HG02610 (cell line): ENCODE measurements around the gene POMT1.
"Not testable (repeated sequence)": the region's sequence is repeated elsewhere in the genome, so short reads cannot be mapped to it uniquely, and the experiment has no call there.

Source experiments
- ATAC-seq: cut with Tn5 transposase; IDR thresholded peaks from one replicate; pipeline ENCODE4 v1.9.1; 2021; ENCODE audit warnings: mild to moderate bottlenecking, moderate library complexity; ENCODE audit not compliant: unreplicated experiment

POMT1 gene

DNA sequence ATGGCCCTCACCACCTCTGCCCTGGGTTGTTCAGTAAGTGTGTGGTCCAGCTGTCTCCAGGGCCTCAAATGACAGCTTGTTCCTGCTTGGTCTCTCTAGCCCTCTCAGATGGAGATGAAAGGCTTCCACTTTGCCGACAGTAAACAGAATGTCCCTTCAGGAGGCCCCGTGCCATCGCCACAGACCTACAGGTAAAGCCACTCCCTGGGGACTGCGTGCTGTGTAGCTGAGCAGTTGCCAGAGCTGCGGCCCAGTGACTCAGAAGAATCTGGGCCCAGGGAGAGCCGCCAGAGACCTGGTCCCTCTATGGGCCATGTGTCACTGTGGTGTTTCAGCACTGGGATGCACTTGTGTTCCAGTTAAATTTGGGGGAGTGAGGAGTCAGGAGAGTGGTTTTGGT, 10.6 kb upstream of the POMT1 start:
- no peak for ATAC-seq

DNA sequence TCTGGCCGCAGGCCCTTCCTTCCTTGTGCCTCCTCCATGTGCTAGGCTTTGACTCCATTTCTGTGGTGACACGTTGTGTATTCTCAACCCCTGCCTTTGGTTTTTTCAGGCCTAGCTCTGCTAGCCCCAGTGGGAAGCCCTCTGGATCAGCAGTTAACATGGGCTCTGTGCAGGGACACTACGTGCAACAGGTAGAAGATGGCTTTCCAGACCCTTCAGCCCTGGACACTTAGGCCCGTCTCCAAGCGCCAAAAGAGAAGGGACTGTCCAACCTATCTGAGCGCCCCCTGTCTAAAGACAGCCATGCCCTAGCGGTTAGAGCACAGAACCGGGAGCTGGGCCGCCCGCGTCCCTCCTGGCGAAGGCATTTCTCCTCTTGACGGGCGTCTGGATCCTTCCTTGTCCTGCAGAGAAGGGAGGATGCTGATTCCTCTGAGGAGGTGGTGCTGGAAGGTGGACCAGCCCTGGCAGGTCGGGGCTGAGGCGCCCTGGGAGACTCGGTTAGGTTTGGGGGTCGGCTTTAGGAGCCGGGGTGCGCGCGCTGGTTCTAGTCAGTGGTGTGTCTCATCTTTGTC, 8.3 kb upstream of the POMT1 start:
- no peak for ATAC-seq

DNA sequence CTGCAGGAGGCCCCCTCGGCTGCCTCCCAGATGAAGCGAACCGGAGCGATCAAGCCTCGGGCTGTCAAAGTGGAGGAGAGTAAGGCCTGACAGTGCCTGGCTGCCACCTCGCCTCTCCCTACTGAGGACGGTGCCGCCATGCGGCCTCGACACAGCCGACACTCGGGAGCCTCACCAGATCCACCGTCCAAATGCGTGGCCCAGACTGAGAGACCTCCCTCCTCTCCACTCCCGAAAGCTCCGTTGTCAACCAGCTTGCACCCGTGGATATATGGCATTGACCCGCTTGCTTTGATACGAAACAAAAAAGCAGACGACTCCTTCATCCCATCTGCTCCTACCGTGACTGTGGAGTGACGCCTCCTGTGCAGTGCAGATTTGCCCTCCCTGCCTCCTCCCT, 6.9 kb upstream of the POMT1 start:
- ATAC-seq: no peak

DNA sequence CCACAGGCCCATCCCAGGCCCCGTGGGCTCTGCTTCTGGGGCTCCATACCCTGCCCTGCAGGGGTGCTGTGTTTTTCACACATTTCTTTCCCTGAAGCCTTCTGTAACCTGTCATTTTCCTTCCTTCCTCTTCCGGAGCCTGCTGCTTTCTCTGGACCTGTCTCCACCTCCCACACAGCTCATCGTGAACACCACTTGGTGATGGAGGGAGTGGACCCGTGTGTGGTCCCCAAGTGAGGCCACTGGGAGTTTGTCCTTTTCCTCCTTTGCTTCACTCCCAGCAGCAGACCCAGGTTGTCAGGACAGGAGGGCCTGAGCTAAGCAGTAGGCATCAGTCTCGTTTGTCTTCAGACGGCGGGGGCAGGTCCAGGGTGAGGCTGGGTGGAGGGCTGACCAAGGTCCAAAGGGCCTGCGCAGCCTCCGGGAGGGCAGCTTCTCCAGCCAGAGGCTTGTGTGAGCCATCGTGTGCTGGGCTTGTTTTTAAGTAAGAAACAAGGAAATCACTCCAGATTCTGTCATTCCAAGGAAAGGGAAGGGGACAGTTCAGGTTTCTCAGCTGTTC, 5.8 kb upstream of the POMT1 start:
- ATAC-seq: no peak

DNA sequence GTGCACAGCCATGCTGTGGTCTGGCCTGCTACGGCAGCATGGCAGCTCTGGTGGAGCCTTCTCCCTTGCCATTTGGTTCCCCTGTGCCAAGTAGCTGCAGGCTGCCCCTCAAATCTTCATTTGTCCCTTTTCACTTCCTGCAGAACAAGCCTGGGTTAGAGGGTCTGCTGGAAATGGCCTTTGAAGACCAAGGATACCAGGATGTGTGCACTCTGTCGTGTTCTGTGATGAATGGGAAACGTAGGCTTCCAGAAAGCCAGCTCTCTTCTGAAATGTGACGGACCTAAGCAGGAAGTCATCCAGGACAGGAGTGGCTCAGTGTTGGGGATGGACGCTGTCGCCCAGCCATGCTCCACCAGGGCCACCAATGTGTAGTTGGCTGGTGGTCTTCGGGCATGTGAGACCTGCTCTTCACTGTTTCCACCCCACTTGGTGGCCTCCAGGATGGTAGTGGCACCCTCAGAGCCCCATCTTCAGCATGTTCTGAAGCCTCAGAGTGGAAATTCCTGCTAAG, 3.4 kb upstream of the POMT1 start:
- ATAC-seq: no peak

DNA sequence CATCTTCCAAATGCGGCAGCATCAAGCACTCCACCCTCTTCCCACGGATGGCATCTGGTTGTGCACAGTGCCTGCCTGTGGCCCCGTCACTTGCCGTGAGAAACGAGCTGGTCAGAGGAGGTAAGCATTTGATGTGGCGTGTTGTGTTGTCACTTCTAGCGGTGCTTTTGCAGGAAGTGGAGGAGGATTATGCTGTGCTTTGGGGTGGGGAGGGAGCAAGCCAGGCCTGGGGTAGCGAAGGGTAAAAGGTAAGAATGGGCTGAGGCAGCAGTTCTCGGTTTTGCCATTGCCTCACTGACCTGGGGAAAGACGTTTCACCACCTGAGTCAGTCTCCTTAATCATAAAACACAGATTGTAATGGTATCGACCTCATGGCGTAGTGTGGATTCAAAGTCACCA, 2.3 kb upstream of the POMT1 start:
- no peak for ATAC-seq

DNA sequence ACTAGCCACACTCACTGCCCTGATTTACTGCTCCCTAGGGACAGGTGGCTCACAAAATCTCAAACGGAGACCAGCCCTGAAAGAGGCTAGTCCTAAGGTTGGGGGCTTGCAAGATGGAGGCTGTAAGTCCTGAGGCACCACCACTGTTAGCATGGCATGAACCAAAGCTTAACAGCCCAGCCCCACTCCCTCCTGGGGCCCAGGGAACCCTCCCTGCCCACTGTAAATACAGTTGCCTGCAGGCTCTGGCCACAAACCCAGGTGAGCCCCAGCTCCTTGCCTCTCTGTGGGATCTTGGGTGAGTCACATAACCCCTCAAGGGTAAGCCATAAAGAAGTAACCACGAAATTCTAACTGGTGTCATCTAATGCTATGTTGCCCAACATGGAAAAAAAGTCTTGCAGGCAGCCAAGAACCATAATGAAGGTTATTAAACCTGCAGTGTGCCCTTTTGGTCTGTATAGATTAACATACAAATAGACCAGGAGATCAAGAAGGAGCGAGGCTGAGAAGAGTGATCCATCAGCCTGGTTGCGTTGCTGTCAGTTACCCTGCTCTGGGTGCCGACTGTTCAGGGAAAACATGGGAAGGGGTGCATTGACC, 1.7 kb upstream of the POMT1 start:
- ATAC-seq: no peak

DNA sequence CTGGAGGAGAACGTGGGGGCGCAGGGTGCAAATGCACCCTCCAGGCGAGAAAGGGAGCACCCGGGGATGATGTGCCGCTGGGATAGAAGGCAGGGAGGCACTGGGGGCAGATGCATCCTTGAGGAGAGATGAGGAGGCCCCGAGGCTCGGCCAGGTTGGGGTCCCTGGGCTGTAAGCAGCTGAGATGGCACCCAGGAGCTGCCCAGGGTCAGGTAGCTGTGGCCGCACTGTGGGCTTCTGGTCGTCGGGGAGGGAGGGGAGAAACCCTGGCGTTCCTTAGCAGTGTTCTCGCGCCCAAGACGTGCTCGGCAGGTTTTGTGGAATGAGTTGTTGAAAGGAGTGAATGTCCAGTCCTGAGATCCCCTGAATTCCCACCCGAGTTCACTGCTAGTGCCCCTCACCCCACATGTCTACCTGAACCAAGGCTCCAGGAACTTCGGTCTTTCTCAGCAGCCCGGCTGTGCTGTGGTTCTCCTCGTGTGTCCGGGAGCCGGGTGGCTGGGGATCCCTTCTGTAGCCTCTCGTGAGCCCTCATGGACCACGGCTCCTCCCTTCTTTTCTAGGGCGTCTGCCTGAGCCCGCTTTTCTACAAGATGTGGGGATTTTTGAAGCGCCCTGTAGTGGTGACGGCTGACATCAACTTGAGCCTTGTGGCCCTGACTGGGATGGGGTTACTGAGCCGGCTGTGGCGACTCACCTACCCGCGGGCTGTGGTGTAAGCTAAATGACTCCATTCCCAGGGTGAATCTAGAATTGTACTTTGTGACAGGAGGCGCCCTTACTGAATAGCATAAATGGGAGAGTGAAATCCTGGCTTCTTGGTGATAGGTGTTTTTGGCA, 1.1 kb downstream of the POMT1 start:
- ATAC-seq: peak; percentile 52

DNA sequence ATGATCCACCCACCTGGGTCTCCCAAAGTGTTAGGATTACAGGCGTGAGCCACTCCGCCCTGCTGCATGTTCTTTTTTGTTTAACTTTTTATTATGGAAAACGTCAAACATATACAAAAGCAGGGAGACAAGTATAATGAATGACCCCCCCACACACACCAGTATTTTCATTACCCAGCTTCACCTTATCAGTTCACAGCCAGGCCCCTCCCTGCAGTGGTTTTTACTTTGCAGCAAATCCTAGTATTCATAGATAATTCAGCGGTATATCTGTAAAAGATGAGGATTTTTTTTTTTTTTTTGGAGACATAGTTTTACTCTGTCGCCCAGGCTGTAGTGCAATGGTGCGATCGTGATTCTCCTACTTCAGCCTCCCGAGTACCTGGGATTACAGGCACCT, 2.3 kb downstream of the POMT1 start:
- no peak for ATAC-seq

DNA sequence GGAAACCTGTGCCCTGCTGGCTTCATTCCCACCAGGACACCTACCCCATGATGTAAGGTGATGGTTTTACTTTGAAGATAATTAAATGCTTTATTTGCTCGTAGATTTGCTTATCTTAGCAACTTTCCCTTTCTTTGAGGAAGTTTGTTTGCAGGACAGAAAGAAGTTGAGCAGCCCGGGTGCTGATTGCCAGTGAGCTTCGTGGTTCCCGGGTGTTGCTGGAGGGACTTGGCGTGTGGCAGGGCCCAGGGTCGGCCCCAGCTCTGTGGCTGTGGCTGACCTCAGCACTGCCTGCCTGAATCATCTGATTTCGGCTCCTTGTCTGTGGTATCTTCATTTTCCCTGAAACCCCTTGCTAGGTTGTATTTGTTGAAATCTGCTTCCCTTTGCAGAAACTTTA, 8.7 kb downstream of the POMT1 start:
- no peak for ATAC-seq

DNA sequence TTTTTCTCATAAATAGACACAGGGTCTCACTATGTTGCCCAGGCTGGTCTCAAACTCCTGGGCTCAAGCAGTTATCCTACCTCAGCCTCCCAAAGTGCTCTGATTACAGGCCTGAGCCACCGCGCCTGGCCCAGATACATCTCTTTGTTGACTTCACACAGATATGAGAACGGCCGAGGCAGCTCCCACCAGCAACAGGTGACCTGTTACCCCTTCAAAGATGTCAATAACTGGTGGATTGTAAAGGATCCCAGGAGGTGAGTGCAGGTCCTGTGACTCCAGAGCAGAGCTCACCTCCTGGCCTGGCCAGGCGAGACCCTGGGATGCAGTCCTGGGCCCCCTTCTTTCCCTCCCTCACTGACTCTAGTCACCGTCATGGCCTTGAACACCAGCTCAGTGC, 9.2 kb downstream of the POMT1 start:
- ATAC-seq: no peak

DNA sequence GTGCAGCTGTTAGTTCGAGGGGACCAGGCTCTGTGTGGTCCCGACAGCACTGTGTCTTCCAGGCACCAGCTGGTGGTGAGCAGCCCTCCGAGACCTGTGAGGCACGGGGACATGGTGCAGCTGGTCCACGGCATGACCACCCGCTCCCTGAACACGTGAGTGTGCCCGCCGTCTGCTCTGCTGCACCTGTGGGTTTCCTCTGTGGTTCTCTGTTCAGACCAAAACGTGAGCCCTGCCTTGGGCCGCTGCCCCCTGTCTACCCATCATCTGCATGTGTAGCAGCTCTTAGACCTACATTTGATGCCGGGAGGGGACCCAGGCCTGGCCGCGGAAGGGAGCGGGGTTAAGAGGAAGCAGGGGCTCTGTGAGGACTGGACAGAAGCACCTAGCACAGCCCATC, 10.5 kb downstream of the POMT1 start:
- ATAC-seq: no peak

DNA sequence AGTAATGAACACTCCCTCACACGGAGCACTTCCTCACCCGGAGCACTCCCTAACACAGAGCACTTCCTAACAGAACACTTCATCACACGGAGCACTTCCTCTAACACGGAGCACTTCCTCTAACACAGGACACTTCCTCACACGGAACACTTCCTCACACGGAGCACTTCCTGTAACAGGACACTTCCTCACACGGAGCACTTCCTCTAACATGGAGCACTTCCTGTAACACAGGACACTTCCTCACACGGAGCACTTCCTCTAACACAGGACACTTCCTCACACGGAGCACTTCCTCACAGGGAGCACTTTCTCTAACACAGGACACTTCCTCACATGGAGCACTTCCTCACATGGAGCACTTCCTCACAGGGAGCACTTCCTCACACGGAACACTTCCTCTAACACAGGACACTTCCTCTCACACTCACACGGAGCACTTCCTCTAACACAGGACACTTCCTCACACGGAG, 12.9 kb downstream of the POMT1 start:
- ATAC-seq: not testable (repeated sequence)

DNA sequence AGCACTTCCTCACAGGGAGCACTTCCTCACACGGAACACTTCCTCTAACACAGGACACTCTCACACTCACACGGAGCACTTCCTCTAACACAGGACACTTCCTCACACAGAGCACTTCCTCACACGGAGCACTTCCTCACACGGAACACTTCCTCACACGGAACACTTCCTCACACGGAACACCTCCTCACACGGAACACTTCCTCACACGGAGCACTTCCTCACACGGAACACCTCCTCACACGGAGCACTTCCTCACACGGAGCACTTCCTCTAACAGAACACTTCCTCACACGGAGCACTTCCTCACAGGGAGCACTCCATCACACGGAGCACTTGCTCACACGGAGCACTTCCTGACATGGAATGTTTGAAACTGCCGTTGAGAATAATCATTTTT, 13.4 kb downstream of the POMT1 start:
- no peak for ATAC-seq

DNA sequence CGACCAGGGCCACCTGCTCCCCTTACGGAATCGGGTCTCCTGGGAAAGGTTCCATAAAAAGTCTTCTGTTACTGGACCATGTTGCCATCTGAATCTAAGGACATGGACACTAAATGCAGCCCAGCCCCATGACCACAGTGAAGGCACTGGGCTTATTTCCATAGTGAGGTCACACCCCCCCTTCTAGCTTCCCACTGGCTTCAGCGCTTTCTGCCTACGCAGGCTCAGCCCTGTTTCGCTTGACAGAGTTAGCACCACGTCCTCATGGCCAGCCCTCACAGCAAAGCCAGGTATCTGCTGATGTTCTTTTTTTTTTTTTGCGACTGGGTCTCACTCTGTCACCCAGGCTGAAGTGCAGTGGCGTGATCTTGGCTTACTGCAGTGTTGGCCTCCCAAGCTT, 14.2 kb downstream of the POMT1 start:
- no peak for ATAC-seq

DNA sequence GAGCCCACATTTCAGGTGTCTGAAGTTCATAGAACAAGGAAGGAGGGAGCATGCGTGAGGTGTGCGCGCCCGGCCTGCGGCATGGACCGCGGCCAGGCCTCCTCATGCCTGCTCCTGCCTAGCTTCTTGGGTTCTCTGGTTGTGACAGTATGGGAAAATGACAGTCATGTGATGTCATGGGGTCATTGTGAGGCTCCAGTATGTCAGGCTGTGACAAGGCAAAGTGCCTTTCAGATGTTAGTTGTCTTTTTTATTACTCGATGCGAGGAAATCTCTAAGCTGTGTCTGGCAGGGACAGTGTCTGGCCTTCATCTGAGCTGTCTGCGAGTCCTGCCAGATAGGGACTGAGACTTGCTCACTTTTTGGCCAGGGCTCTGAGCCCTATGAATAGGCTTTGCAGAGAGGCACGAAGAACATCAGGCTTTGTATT, 15.1 kb downstream of the POMT1 start:
- no peak for ATAC-seq

DNA sequence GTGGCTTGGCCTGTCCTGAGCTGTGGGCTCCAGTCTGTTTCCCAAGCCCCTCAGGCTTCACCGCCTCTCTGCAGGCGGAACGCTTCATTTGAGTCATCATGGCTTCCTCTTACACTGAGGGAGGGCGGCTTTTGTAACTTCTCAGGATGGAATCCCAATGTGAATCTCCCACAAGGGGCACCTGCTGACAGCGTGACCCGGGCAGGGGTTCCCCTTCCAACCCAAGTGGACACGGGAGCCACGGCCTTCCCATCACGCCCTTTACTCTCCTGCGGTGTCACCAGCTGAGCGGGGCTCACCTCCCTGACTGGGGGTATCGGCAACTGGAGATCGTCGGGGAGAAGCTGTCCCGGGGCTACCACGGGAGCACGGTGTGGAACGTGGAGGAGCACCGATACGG, 15.8 kb downstream of the POMT1 start:
- ATAC-seq: no peak

DNA sequence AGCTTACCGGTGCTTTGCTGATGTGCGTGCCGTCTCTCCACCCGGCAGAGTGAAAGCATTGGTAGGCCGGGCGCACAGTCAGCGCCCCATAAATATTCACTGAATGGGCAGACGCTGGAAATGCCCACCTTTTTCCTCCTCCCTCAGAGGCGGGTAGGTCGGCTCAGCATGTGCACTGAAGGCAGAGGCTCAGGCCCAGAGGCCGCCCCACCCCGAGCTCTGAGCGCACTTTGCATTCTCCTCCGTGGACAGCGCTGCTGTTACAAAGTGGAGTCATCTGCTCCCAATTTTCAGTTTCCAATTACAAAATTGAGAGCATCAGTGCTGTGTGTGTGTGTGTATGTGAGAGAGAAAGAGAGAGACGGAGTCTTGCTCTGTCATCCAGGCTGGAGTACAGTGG, 17.8 kb downstream of the POMT1 start:
- ATAC-seq: no peak

DNA sequence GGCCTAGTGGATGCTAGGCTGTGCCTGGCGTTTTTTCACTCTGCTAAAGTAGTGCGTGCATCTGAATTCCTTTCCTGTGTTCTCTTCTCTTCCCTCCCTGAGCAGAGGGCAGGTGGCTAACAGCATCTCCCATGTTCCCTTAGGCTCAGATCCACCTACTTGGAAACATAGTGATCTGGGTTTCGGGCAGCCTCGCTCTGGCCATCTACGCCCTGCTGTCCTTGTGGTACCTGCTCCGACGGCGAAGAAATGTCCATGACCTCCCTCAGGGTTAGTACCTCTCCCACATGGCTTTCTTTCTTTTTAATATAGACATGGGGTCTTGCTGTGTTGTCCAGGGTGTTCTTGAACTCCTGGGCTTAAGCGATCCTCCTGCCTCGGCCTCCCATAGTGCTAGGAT, 18.5 kb downstream of the POMT1 start:
- ATAC-seq: no peak

DNA sequence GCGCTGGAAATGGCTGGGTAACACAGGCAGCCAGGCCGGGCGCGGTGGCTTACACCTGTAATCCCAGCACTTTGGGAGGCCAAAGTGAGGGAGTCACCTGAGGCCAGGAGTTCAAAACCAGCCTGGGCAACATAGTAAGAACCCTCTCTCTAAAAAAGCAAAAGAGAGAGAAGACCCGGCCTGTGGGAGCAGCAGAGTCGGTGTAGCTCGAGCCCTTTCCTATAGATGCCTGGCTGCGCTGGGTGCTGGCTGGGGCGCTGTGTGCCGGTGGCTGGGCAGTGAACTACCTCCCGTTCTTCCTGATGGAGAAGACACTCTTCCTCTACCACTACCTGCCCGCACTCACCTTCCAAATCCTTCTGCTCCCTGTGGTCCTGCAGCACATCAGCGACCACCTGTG, 19.1 kb downstream of the POMT1 start:
- ATAC-seq: no peak

DNA sequence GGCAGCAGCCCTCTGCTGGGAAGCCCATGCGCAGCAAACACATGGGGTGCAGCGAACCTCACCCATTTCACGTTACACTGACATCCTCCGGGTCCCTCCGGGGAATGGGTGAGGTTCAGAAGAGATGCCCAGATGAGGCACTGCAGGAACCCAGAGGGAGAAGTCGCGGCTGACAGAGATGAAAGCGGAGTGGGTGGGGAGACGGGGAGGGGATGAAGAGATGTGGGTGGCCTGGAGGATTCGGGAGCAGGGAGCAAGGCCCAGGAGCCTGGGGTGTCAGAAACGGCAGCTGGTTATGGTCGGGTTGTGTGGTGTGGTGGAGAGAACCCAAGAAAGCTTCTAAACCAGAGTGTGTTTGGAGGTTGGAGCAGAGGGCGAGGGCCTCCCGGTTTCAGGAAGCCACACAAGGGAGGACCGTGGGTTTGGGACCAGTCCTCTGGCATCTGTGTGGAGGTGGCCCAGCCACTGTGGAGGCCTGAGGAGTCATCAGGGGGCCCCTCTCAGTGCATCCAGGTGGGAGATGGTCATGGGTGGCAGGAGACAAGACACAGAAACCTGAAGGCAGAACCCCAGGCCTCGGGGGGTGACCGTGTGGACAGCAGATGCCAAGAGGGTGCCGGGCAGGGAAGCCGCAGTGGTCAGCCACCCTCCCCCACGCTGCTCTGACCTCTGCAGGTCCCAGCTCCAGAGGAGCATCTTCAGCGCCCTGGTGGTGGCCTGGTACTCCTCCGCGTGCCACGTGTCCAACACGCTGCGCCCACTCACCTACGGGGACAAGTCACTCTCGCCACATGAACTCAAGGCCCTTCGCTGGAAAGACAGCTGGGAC, 19.8 kb downstream of the POMT1 start:
- no peak for ATAC-seq
